ENCODE results near the gene PRG3. TPM values are rescaled to one million over a fixed set of nuclear protein-coding genes. Genes with fewer than 3 reads are reported as not detected.

Gene PRG3
- total and polyA plus RNA-seq, 2 experiments from 2014 or later: not detected

GRCh38 chr11:57391111-57391510, 10.2 kb upstream of the PRG3 start:
- no peaks in the 10 kb centered on the region for H3K4me1 ChIP-seq (ENCODE audit: low read depth)

DNA sequence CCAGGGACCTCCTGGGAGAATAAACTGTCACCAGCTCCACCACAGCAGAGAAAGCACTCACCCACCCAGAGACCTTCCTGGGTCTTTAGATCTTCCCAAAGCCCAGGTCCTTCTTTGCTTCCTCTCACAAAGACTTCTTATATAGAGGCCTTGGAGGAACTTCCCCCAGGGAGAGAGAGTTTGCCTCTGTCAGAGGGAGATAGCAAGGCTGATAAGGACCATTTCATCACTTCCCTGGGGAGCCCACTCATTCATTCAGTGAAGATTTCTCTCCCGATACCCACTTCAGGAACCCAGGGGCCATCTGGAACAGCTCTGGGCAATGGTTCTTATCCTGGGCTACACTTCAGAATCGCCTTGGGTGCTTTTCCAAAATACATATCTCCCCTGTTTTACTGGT, 9.6 kb upstream of the PRG3 start, which contains the start of gene PRG2:
PRG2 (minus strand) TSS at position 116 of the 400 bp plus-strand sequence. CDS start 706 bp downstream, outside the sequence.
- Histone ChIP-seq H3K27me3 (no peaks in the 10 kb centered on the region), H3K27ac (no peak within 1 kb of the TSS), H3K36me3 (no peaks in the 10 kb centered on the region), H3K4me3 (no peak within 1 kb of the TSS), H3K9me3 (ENCODE audit: low read depth) (no peaks in the 10 kb centered on the region), H3K4me1 (ENCODE audit: low read depth) (no peaks in the 10 kb centered on the region)
- no peak for DNase-seq (ENCODE audit: low read depth in 1 of 2, low spot score in 1 of 2)
- TF ChIP-seq CTCF (IDR thresholded peaks at IDR 0.05; ENCODE audit: low read depth, low read length): no peak

More at GRCh38 chr11:57391111-57391510, 10.2 kb upstream of the PRG3 start:
- DNase-seq (ENCODE audit: low read depth in 1 of 2, low spot score in 1 of 2): no peak
- no peaks in the 10 kb centered on the region for H3K27me3 ChIP-seq
- H3K27ac ChIP-seq: no peak overlapping the region
- H3K36me3 ChIP-seq: no peaks in the 10 kb centered on the region
- no peaks in the 10 kb centered on the region for H3K9me3 ChIP-seq (ENCODE audit: low read depth)
- H3K4me3 ChIP-seq: no peak overlapping the region
- no peak for TF ChIP-seq CTCF (IDR thresholded peaks at IDR 0.05; ENCODE audit: low read depth, low read length)

DNA sequence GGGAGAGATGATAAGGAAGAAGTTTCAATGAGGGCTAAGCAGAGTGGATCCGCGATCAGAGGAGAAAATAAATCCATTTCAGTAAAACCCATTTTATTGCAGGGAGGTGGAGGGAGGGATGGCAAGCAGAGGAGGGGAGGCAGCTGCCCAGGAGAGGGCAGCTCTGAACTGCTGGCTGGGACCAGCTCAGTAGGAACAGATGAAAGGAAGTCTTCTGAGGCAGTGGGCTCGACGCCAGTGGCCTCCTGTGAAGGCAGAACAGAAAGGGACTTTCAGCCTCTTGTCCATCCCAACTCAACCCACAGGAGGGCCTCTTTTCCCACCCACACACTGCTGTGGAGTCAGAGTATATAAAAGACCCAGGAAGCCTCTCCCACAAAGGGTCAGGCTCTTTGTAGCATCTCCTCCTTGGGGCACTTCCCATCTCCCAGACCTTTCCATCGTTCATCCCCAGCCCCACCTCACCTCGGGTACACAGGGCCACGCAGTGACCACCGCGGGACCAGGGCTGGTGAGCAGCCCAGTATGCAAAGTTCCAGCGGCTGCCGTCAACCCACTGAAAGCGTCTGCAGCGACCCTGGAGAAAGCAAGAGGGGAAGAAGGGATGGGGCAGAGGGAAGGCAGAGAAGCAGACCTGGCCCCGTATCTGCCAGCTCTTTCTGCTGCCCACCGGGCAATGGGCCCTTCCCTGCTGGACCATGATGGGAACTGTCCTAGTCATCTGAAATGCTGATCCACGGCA, 6.5 kb upstream of the PRG3 start:
- Histone ChIP-seq H3K4me1 (ENCODE audit: low read depth) (no peaks in the 10 kb centered on the region), H3K27ac (no peak overlapping the region), H3K9me3 (ENCODE audit: low read depth) (no peaks in the 10 kb centered on the region), H3K4me3 (no peak overlapping the region), H3K36me3 (no peaks in the 10 kb centered on the region), H3K27me3 (no peaks in the 10 kb centered on the region)
- peak; percentile 19 for TF ChIP-seq CTCF (IDR thresholded peaks at IDR 0.05; ENCODE audit: low read depth, low read length)
- DNase-seq (ENCODE audit: low read depth in 1 of 2, low spot score in 1 of 2): peak in 1 of 2 donors; percentile 58

DNA sequence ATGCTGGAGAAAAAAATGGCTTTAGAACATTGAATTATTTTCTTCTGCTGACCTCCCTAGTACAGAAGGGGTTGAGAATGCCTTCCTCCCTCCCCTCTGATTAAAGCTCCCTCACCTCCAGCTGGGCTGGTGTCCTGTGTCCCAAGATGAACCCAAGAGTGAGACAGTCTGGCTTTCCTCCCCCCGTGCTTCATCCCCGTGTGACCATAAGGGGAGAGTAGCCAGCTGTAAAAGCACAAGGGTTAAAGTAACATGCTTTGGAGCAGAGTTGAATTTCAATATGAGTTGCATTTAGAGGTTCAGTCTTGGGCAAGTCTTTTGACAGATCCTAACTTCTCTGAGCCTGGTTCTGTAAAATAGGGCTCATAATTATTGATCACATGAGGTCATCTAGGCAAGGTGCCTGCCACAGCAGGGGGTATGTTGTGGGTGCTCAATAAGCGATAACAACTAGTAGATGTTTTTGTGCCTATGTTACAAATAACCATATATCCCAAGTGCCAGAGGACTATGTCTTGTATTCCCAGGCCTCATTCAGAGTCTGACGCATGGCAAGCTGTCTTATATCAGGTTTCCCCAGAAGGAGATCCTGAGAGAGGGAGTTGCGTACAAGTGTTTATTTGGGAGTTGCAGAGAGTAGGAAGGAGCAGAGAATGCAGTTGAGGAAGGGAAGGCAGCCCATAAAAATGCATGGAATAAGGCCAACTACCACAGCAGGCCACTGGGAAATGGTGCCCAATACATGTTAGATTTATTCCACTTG, 5.4 kb upstream of the PRG3 start:
- TF ChIP-seq CTCF (IDR thresholded peaks at IDR 0.05; ENCODE audit: low read depth, low read length): no peak
- H3K9me3 ChIP-seq (ENCODE audit: low read depth): no peaks in the 10 kb centered on the region
- no peaks in the 10 kb centered on the region for H3K36me3 ChIP-seq
- H3K4me3 ChIP-seq: no peak overlapping the region
- no peak for DNase-seq (ENCODE audit: low read depth in 1 of 2, low spot score in 1 of 2)
- H3K27me3 ChIP-seq: no peaks in the 10 kb centered on the region
- no peaks in the 10 kb centered on the region for H3K4me1 ChIP-seq (ENCODE audit: low read depth)
- no peak overlapping the region for H3K27ac ChIP-seq

DNA sequence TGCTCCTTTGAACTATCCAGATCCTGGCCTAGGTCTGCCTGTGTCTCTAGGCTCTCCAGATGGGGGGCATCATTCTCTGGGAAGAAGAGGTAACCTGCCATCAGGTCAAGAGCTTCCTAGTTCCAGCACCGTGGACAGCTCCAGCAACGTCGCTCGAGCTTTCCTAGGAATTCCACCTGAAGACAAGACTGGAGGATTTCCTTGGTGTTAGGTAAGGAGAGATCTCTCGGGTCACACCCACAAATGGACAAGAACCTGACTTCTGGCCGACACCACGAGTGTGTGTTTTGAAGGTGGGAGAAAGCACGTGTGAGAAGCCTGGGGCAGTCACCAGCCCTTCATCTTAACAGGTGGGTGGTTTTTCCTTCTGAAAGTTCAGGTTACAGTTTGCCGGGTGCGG, 1.2 kb downstream of the PRG3 start:
- DNase-seq (ENCODE audit: low read depth in 1 of 2, low spot score in 1 of 2): peak; percentile 40 to 71
- no peak for TF ChIP-seq CTCF (IDR thresholded peaks at IDR 0.05; ENCODE audit: low read depth, low read length)
- Histone ChIP-seq H3K27me3 (no peaks in the 10 kb centered on the region), H3K4me3 (no peak overlapping the region), H3K9me3 (ENCODE audit: low read depth) (no peaks in the 10 kb centered on the region), H3K27ac (no peak overlapping the region), H3K4me1 (ENCODE audit: low read depth) (no peaks in the 10 kb centered on the region), H3K36me3 (no peaks in the 10 kb centered on the region)

Data from cardiac muscle cell (in vitro differentiated cells and primary cell).